IMR-90 (cell line): ENCODE results near the gene PTEN. TPM values are rescaled to one million over a fixed set of nuclear protein-coding genes. Genes with fewer than 3 reads are reported as not detected.

ENCODE experiments used
- ATAC-seq: fragments of 200-7000 bp; cut with Tn5 transposase; 2 replicates; pipeline ENCODE4 v1.9.1; 2020; ENCODE audit warnings: low read depth, mild to moderate bottlenecking, moderate library complexity
- BruUV-seq: library from RNA; stranded (reverse); fragments of 400-500 nt; replicated peaks from 2 replicates; lab custom pipeline; 2021; lab: Mats Ljungman, UMichigan
- CTCF ChIA-PET: fragments of 300-600 bp; formaldehyde crosslinking; extraction: SDS; loops from one replicate; lab custom pipeline; 2021; ENCODE audit warnings: antibody characterized with exemption; lab: Yijun Ruan, JAX
- POLR2A ChIA-PET: fragments of 300-600 bp; sonication (Branson Sonifier 250); formaldehyde crosslinking; loops from one replicate; lab custom pipeline; 2022; ENCODE audit warnings: antibody characterized with exemption; ENCODE audit not compliant: unreplicated experiment; lab: Charles Lee
- DNase-seq: peaks from one replicate; pipeline ENCODE4 v3.0.0; 2013
- H2AFZ ChIP-seq: replicated peaks from 2 replicates; pipeline ENCODE3; 2013; ENCODE audit warnings: low read length, mild to moderate bottlenecking; ENCODE audit not compliant: poor library complexity
- H2AK5ac ChIP-seq: 2 replicates; pipeline ENCODE4 v1.6.1; 2013; ENCODE audit warnings: low read depth, low read length, inconsistent platforms
- H2AK9ac ChIP-seq: replicated peaks from 2 replicates; pipeline ENCODE3; 2013; ENCODE audit warnings: mild to moderate bottlenecking, low read depth, low read length, moderate library complexity; ENCODE audit not compliant: poor library complexity
- H2BK120ac ChIP-seq: 2 replicates; pipeline ENCODE4 v1.6.1; 2013; ENCODE audit warnings: low read depth, low read length, inconsistent platforms
- H2BK15ac ChIP-seq: 3 replicates; pipeline ENCODE4 v1.6.1; 2013; ENCODE audit warnings: low read depth, low read length, inconsistent platforms
- H2BK20ac ChIP-seq: 2 replicates; pipeline ENCODE4 v1.6.1; 2013; ENCODE audit warnings: low read depth, mild to moderate bottlenecking, inconsistent platforms, low read length, moderate library complexity
- H2BK5ac ChIP-seq: 2 replicates; pipeline ENCODE4 v1.6.1; 2013; ENCODE audit warnings: mild to moderate bottlenecking, low read depth, low read length, inconsistent platforms; ENCODE audit not compliant: poor library complexity, severe bottlenecking
- H3K14ac ChIP-seq: replicated peaks from 2 replicates; pipeline ENCODE4 v1.6.1; 2013; ENCODE audit warnings: low read depth, low read length, inconsistent platforms
- H3K18ac ChIP-seq: 2 replicates; pipeline ENCODE4 v1.6.1; 2013; ENCODE audit warnings: low read depth, low read length, control low read depth
- H3K23ac ChIP-seq: 2 replicates; pipeline ENCODE4 v1.6.1; 2013; ENCODE audit warnings: low read depth, low read length, inconsistent platforms
- H3K27ac ChIP-seq: 2 replicates; pipeline ENCODE4 v1.5.1; 2013; ENCODE audit warnings: mild to moderate bottlenecking, control low read depth, low read length; ENCODE audit not compliant: insufficient read depth
- H3K27me3 ChIP-seq: 2 replicates; pipeline ENCODE4 v1.6.1; 2013; ENCODE audit warnings: low read length; ENCODE audit not compliant: control insufficient read depth, insufficient read depth
- H3K36me3 ChIP-seq: 2 replicates; pipeline ENCODE4 v1.6.1; 2013; ENCODE audit warnings: low read length, mixed read lengths; ENCODE audit not compliant: control insufficient read depth, insufficient read depth
- H3K4ac ChIP-seq: 2 replicates; pipeline ENCODE4 v1.6.1; 2013; ENCODE audit warnings: low read depth, low read length, inconsistent platforms
- H3K4me1 ChIP-seq: 2 replicates; pipeline ENCODE4 v1.6.1; 2013; ENCODE audit warnings: low read length, mixed read lengths; ENCODE audit not compliant: control insufficient read depth, insufficient read depth
- H3K4me2 ChIP-seq: 2 replicates; pipeline ENCODE4 v1.6.1; 2013; ENCODE audit warnings: low read depth, mild to moderate bottlenecking, control low read depth, low read length, moderate library complexity
- H3K4me3 ChIP-seq: 2 replicates; pipeline ENCODE4 v1.5.1; 2013; ENCODE audit warnings: low read depth, mild to moderate bottlenecking, control low read depth, low read length, moderate library complexity; ENCODE audit not compliant: insufficient read depth
- H3K56ac ChIP-seq: 2 replicates; pipeline ENCODE4 v1.6.1; 2013; ENCODE audit warnings: low read length, inconsistent platforms; ENCODE audit not compliant: insufficient read depth; ENCODE audit errors: extremely low read depth
- H3K79me1 ChIP-seq, 2 experiments: 2 replicates each; pipeline ENCODE4 v1.6.1; 2013; ENCODE audit warnings: low read length in 2 of 2, inconsistent platforms in 1 of 2, low read depth in 1 of 2
- H3K9ac ChIP-seq: 2 replicates; pipeline ENCODE4 v1.6.1; 2013; ENCODE audit warnings: low read depth, low read length, control low read depth
- H3K9me1 ChIP-seq: 2 replicates; pipeline ENCODE4 v1.6.1; 2013; ENCODE audit warnings: low read length, inconsistent platforms; ENCODE audit not compliant: insufficient read depth
- H3K9me3 ChIP-seq: 2 replicates; pipeline ENCODE4 v1.6.1; 2013; ENCODE audit warnings: low read length; ENCODE audit not compliant: control insufficient read depth, insufficient read depth
- H4K20me1 ChIP-seq: 2 replicates; pipeline ENCODE4 v1.6.1; 2013; ENCODE audit warnings: low read length, inconsistent platforms; ENCODE audit not compliant: insufficient read depth
- H4K5ac ChIP-seq: 2 replicates; pipeline ENCODE4 v1.6.1; 2013; ENCODE audit warnings: mild to moderate bottlenecking, low read depth, low read length, control low read depth
- H4K8ac ChIP-seq, 2 experiments: 2 replicates each; pipeline ENCODE4 v1.6.1; 2013; ENCODE audit warnings: low read depth in 2 of 2, low read length in 2 of 2, control low read depth in 1 of 2, inconsistent platforms in 1 of 2
- H4K91ac ChIP-seq: 2 replicates; pipeline ENCODE4 v1.6.1; 2013; ENCODE audit warnings: low read depth, low read length, inconsistent platforms; ENCODE audit not compliant: insufficient read depth
- WGBS, 2 experiments: methylation state at CpG; one replicate each; pipeline versions ENCODE4 v1.1.5 to v1.1.7; 2013; ENCODE audit warnings: missing lambda C conversion rate in 2 of 2; ENCODE audit not compliant: insufficient read length in 1 of 2; ENCODE audit errors: extremely low coverage in 2 of 2; 5-methylcytosine and 5-hydroxymethylcytosine counted together
- dilution Hi-C: fragments of 300-500 bp; cut with HindIII; formaldehyde crosslinking; loops from one replicate; pipeline ENCODE4 v1.14.3; 2018; ENCODE audit warnings: low sequenced_read_pairs; ENCODE audit not compliant: unreplicated experiment
- in situ Hi-C: fragments of 300-500 bp; cut with MboI; formaldehyde crosslinking; loops from 3 replicates; pipeline ENCODE4 v1.14.3; 2019; ENCODE audit warnings: low sequenced_read_pairs, inconsistent platforms, mixed read lengths
- intact Hi-C: fragments of 100-400 bp; cut with micrococcal nuclease; formaldehyde crosslinking; loops from 2 replicates; pipeline ENCODE4 v1.10.0; 2022
- polyA plus RNA-seq, 3 experiments: library from polyadenylated mRNA; depleted of rRNA; stranded (reverse); fragments of >200 nt; gene quantifications; 2 replicates each; pipeline ENCODE4 v1.2.3, GENCODE V29; 2012; ENCODE audit warnings: low replicate concordance in 1 of 3
- total RNA-seq: library from RNA; depleted of rRNA; stranded (reverse); fragments of >200 nt; gene quantifications from 2 replicates; pipeline ENCODE4 v1.2.3, GENCODE V29; 2012
- TF ChIP-seq, protein P1 (sequence below): fragments of 150-350 bp; IDR thresholded peaks from 2 replicates; pipeline ENCODE4 v1.6.1; 2016; ENCODE audit warnings: low read depth, mild to moderate bottlenecking, low read length, moderate library complexity, borderline replicate concordance

Gene PTEN
- total and polyA plus RNA-seq, 2 of the 4 experiments (the other 2 are of a cell fraction), result 12.0 to 38.9 TPM

DNA sequence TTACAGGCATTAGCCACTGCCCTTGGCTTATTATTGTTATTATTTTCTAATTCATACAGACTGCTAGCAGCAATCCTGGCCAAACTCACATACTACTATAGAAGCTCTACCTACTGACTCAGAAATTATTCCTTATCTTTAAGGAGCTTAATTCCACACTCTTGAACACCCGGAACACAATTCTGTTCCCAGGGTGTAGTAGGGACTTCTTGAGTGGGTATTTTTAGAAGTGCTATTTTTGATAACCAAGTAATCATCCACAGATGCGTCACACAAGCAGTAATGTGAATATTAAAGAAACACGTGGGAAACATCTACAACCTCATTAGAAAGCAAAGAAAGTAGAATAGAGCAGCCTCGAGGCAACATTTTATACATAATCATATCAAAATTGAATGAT is 149.2 kb downstream of the PTEN start:
- no peak overlapping the region for H3K14ac ChIP-seq
- H2BK120ac ChIP-seq, result no peak overlapping the region
- ChIA-PET CTCF (no interaction called here), POLR2A (no interaction called here)
- in situ Hi-C loops, result no loop called here
- H3K27ac ChIP-seq, result no peak overlapping the region
- dilution Hi-C loops, result no loop called here
- no peak overlapping the region for H2AK9ac ChIP-seq
- no peak overlapping the region for H4K91ac ChIP-seq
- H3K9me3 ChIP-seq, result no peaks in the 10 kb centered on the region
- no peak overlapping the region for H3K23ac ChIP-seq
- no CpG with 5 or more reads among the region's 4 CpGs for WGBS, 2 experiments
- no peak overlapping the region for H3K18ac ChIP-seq
- no peak overlapping the region for H3K9ac ChIP-seq
- no peak overlapping the region for H2AK5ac ChIP-seq
- H2BK5ac ChIP-seq, result no peak overlapping the region
- no peak overlapping the region for H3K56ac ChIP-seq
- intact Hi-C loops, result no loop called here
- H2AFZ ChIP-seq, result no peak overlapping the region
- peaks cover 4% of the 10 kb centered on the region for H3K4me1 ChIP-seq
- no peaks in the 10 kb centered on the region for H4K20me1 ChIP-seq
- no peak overlapping the region for H3K4me3 ChIP-seq
- H4K8ac ChIP-seq, result no peak overlapping the region
- H3K27me3 ChIP-seq, result no peaks in the 10 kb centered on the region
- DNase-seq (no peak), ATAC-seq (no peak)
- TF ChIP-seq, protein P1, sequence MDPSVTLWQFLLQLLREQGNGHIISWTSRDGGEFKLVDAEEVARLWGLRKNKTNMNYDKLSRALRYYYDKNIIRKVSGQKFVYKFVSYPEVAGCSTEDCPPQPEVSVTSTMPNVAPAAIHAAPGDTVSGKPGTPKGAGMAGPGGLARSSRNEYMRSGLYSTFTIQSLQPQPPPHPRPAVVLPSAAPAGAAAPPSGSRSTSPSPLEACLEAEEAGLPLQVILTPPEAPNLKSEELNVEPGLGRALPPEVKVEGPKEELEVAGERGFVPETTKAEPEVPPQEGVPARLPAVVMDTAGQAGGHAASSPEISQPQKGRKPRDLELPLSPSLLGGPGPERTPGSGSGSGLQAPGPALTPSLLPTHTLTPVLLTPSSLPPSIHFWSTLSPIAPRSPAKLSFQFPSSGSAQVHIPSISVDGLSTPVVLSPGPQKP, result no peak
- no peaks in the 10 kb centered on the region for H3K36me3 ChIP-seq
- H3K79me1 ChIP-seq, result no peaks in the 10 kb centered on the region
- no peak overlapping the region for H2BK15ac ChIP-seq
- BruUV-seq, result no TSS peak
- no peak overlapping the region for H3K4me2 ChIP-seq
- no peak overlapping the region for H3K4ac ChIP-seq
- 0 out of 2 replicates have a peak, but pooled peaks cover 6% of the 10 kb centered on the region for H3K9me1 ChIP-seq
- H2BK20ac ChIP-seq, result no peak overlapping the region
- no peak overlapping the region for H4K5ac ChIP-seq
